Mucosa of descending colon (tissue), 3 donors: ENCODE measurements around the gene RAMP2. TPM values are rescaled to one million over a fixed set of nuclear protein-coding genes. Genes with fewer than 3 reads are reported as not detected.

Experiments used
- ATAC-seq: fragments of 200-7000 bp; cut with Tn5 transposase; one replicate; pipeline ENCODE4 v1.9.1; 2020; ENCODE audit warnings: mild to moderate bottlenecking, moderate library complexity
- DNase-seq, 3 donors: peaks; one replicate each; pipeline ENCODE4 v3.0.0-alpha.2; 2020
- H3K36me3 ChIP-seq: fragments of 200-600 bp; one replicate; pipeline ENCODE4 v1.8.0; 2021; ENCODE audit warnings: low read depth, mild to moderate bottlenecking
- H3K4me1 ChIP-seq: fragments of 200-600 bp; one replicate; pipeline ENCODE4 v1.8.0; 2021; ENCODE audit warnings: low read depth, mild to moderate bottlenecking
- H3K4me3 ChIP-seq: fragments of 200-600 bp; one replicate; pipeline ENCODE4 v1.8.0; 2021; ENCODE audit warnings: mild to moderate bottlenecking
- H3K9me3 ChIP-seq: fragments of 200-600 bp; one replicate; pipeline ENCODE4 v1.8.0; 2021; ENCODE audit warnings: mild to moderate bottlenecking
- CTCF ChIP-seq: fragments of 200-600 bp; IDR thresholded peaks from one replicate; pipeline ENCODE4 v1.8.0; 2022; ENCODE audit warnings: antibody characterized with exemption, mild to moderate bottlenecking
- intact Hi-C, 2 donors: fragments of 100-400 bp; cut with DNase I in 1 of 2; cut with micrococcal nuclease in 1 of 2; formaldehyde crosslinking; loops; one replicate each; pipeline versions ENCODE4 v1.11.0 to v1.11.1; 2022; cut with DNase I, micrococcal nuclease
- total RNA-seq, 3 donors: library from RNA; stranded (reverse); fragmentation: NEBNext Ultra II Directional in 2 of 3; extraction: Animal tissue kit (Norgen Biotek cat#: 25700) in 2 of 3; gene quantifications; one replicate each; pipeline versions ENCODE4 v1.2.1 to v1.2.4, GENCODE V29; 2021 to 2023
- donor health status: DM: no; HTN: no; CAD: no; lungs with moderate emphysema.
- donor health status: DM: no; HTN: no; CAD: no.
- donor health status: DM: no; HTN: yes; CAD: no.

The RAMP2 gene
- total RNA-seq, 3 donors from 2014 or later = 5.7 to 17.2 (median 10.3) TPM

GRCh38 chr17:42773290-42774035, 12.4 kb downstream of the RAMP2 start, which contains the start of gene VPS25:
TSS of gene VPS25 (plus strand) at chr17:42773449. CDS start at chr17:42773476, 27 bp downstream.
- Histone ChIP-seq H3K4me3 (peak within 1 kb of the TSS; percentile 76), H3K9me3 (no peaks in the 10 kb centered on the region), H3K36me3 (peaks cover 3% of the 10 kb centered on the region), H3K4me1 (peaks cover 20% of the 10 kb centered on the region)
- no peak for TF ChIP-seq CTCF
- DNase-seq (peak; percentile 83 to 86 (median 85)), ATAC-seq (peak; percentile 98)
- intact Hi-C loops = no loop called here

GRCh38 chr17:42774066-42774745, 13.2 kb downstream of the RAMP2 start:
- no peak for DNase-seq
- Histone ChIP-seq H3K36me3 (peaks cover 3% of the 10 kb centered on the region), H3K4me3 (no peak overlapping the region), H3K4me1 (peaks cover 23% of the 10 kb centered on the region), H3K9me3 (no peaks in the 10 kb centered on the region)
- no peak for TF ChIP-seq CTCF
- no peak for ATAC-seq
- intact Hi-C loops = no loop called here

- DNase-seq (no peak), ATAC-seq (no peak)
- no peaks in the 10 kb centered on the region for H3K9me3 ChIP-seq
- no peak for TF ChIP-seq CTCF
- peaks cover 3% of the 10 kb centered on the region for H3K36me3 ChIP-seq
- H3K4me1 ChIP-seq = peaks cover 25% of the 10 kb centered on the region
- no peak overlapping the region for H3K4me3 ChIP-seq
- intact Hi-C loops = no loop called here
Observed at GRCh38 chr17:42775534-42776098, 14.6 kb downstream of the RAMP2 start.

- H3K9me3 ChIP-seq = no peaks in the 10 kb centered on the region
- no peak for TF ChIP-seq CTCF
- no peak for DNase-seq
- no peak for ATAC-seq
- H3K4me3 ChIP-seq = no peak overlapping the region
- H3K4me1 ChIP-seq = peaks cover 25% of the 10 kb centered on the region
- peaks cover 3% of the 10 kb centered on the region for H3K36me3 ChIP-seq
- intact Hi-C loops = no loop called here
Observed at GRCh38 chr17:42778570-42778969, 17.5 kb downstream of the RAMP2 start.

GRCh38 chr17:42779304-42779935, 18.4 kb downstream of the RAMP2 start:
- Histone ChIP-seq H3K4me1 (peaks cover 19% of the 10 kb centered on the region), H3K4me3 (no peak overlapping the region), H3K36me3 (peaks cover 3% of the 10 kb centered on the region), H3K9me3 (no peaks in the 10 kb centered on the region)
- DNase-seq (peak; percentile 55 to 64 (median 59)), ATAC-seq (peak; percentile 11)
- intact Hi-C loops = no loop called here
- TF ChIP-seq CTCF = no peak
